OCI-LY1 (cell line): ENCODE results near the gene SLC12A7.

ENCODE experiments used
- H2AFZ ChIP-seq: fragments of 200-600 bp; sonication (generic), shearing (Covaris generic); 2 replicates; pipeline ENCODE4 v1.6.0; 2014; ENCODE audit warnings: antibody characterized with exemption, mild to moderate bottlenecking, low read length
- H3F3A ChIP-seq: fragments of 200-600 bp; sonication (generic), shearing (Covaris generic); 2 replicates; pipeline ENCODE4 v1.6.0; 2014; ENCODE audit warnings: mild to moderate bottlenecking, antibody characterized with exemption, low read length, moderate library complexity; ENCODE audit not compliant: insufficient read depth
- H3K27ac ChIP-seq: fragments of 200-600 bp; sonication (generic); 2 replicates; pipeline ENCODE4 v1.5.1; 2014; ENCODE audit warnings: low read length, mixed run types, mild to moderate bottlenecking, low read depth; ENCODE audit not compliant: poor library complexity, severe bottlenecking
- H3K27me3 ChIP-seq: fragments of 200-600 bp; sonication (generic); 2 replicates; pipeline ENCODE4 v1.6.0; 2014; ENCODE audit warnings: antibody characterized with exemption, mild to moderate bottlenecking, low read length, moderate library complexity; ENCODE audit not compliant: insufficient read depth
- H3K36me3 ChIP-seq: fragments of 200-600 bp; sonication (generic); 2 replicates; pipeline ENCODE4 v1.6.1; 2014; ENCODE audit warnings: mild to moderate bottlenecking, antibody characterized with exemption, low read length, moderate library complexity, mixed read lengths; ENCODE audit not compliant: insufficient read depth
- H3K4me1 ChIP-seq: fragments of 200-600 bp; sonication (generic); 2 replicates; pipeline ENCODE4 v1.5.1; 2014; ENCODE audit warnings: mild to moderate bottlenecking, low read length, moderate library complexity; ENCODE audit not compliant: insufficient read depth, severe bottlenecking
- H3K4me2 ChIP-seq: fragments of 200-600 bp; sonication (generic), shearing (Covaris generic); 2 replicates; pipeline ENCODE4 v1.6.1; 2014; ENCODE audit warnings: low read length
- H3K4me3 ChIP-seq: fragments of 200-600 bp; sonication (generic); 2 replicates; pipeline ENCODE4 v1.5.1; 2014; ENCODE audit warnings: low read length, low read depth, mild to moderate bottlenecking, mixed read lengths; ENCODE audit not compliant: poor library complexity, severe bottlenecking
- H3K79me2 ChIP-seq: fragments of 200-600 bp; shearing (Covaris generic); 2 replicates; pipeline ENCODE4 v1.6.1; 2016; ENCODE audit warnings: mixed run types, low read length, mixed read lengths; ENCODE audit not compliant: insufficient read depth
- H3K9ac ChIP-seq: fragments of 200-600 bp; sonication (generic), shearing (Covaris generic); 2 replicates; pipeline ENCODE4 v1.6.1; 2014; ENCODE audit warnings: mild to moderate bottlenecking, low read length, mixed read lengths
- H3K9me2 ChIP-seq: fragments of 200-600 bp; sonication (generic), shearing (Covaris generic); 2 replicates; pipeline ENCODE4 v1.6.1; 2014; ENCODE audit warnings: low read depth, mild to moderate bottlenecking, low read length, mixed read lengths
- H3K9me3 ChIP-seq: fragments of 200-600 bp; shearing (Covaris generic); 2 replicates; pipeline ENCODE4 v1.6.1; 2014; ENCODE audit warnings: low read length, mixed read lengths
- H4K20me1 ChIP-seq: fragments of 200-600 bp; sonication (generic), shearing (Covaris generic); 2 replicates; pipeline ENCODE4 v1.6.0; 2016; ENCODE audit warnings: mild to moderate bottlenecking, low read length; ENCODE audit not compliant: insufficient read depth
- EZH2 ChIP-seq: fragments of 200-600 bp; sonication (generic), shearing (Covaris generic); IDR thresholded peaks from 2 replicates; pipeline ENCODE4 v1.8.0; 2017; ENCODE audit warnings: borderline replicate concordance, mixed run types, mild to moderate bottlenecking, antibody characterized with exemption, low read length, moderate library complexity, mixed read lengths
- TF ChIP-seq, protein P1 (sequence below): fragments of 200-600 bp; sonication (generic), shearing (Covaris generic); IDR thresholded peaks from 2 replicates; pipeline ENCODE4 v1.5.1; 2017; ENCODE audit warnings: mild to moderate bottlenecking, antibody characterized with exemption, low read length, moderate library complexity, mixed read lengths

SLC12A7 gene

DNA sequence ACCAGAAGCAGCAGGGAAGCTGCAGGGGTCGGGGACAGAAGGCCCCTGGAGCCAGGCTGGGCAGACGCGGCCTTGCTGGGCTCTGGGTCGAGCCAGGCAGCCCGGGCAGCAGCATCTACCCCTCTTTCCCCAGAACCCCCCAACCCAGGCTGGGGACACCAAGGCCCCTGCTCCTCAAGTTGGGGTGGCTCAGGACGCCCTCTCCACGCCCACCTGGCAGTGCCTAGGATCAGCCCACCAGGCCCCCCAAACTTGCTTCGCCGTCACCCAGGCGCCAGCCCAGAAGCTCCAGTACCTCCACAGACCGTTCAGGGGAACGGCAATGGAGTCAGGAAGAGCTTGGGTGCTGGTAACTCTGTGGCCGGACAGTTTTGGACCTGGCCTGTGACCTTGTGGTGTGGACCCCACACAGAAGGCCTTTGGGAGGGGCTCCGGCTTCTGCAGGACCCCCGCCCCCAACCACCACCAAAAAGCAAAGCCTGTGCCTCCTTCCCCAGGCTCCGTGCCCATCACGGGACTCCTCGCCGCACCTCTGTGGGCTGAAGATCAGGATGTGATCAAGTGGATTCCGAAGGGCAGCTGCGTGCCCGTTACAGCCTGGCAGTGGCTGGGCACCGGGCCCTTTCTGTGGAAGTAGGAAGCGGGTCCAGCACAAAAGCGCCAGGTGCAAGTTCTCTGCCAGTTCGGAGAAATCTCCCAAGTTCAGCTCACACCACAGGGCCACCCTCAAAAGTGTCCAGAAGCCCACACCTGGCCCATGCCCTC lies 2.1 kb downstream of the SLC12A7 start:
- no peak overlapping the region for H2AFZ ChIP-seq
- no peaks in the 10 kb centered on the region for H4K20me1 ChIP-seq
- peaks cover 3% of the 10 kb centered on the region; the same call in 1 of the 2 replicates for H3K27me3 ChIP-seq
- H3K9ac ChIP-seq = no peak overlapping the region
- H3K9me2 ChIP-seq = no peaks in the 10 kb centered on the region
- no peaks in the 10 kb centered on the region for H3F3A ChIP-seq
- no peaks in the 10 kb centered on the region for H3K4me1 ChIP-seq
- no peak overlapping the region for H3K27ac ChIP-seq
- no peak overlapping the region for H3K4me3 ChIP-seq
- no peaks in the 10 kb centered on the region for H3K36me3 ChIP-seq
- H3K4me2 ChIP-seq = no peak overlapping the region
- H3K79me2 ChIP-seq = no peaks in the 10 kb centered on the region
- H3K9me3 ChIP-seq = no peaks in the 10 kb centered on the region
- TF ChIP-seq, protein P1, sequence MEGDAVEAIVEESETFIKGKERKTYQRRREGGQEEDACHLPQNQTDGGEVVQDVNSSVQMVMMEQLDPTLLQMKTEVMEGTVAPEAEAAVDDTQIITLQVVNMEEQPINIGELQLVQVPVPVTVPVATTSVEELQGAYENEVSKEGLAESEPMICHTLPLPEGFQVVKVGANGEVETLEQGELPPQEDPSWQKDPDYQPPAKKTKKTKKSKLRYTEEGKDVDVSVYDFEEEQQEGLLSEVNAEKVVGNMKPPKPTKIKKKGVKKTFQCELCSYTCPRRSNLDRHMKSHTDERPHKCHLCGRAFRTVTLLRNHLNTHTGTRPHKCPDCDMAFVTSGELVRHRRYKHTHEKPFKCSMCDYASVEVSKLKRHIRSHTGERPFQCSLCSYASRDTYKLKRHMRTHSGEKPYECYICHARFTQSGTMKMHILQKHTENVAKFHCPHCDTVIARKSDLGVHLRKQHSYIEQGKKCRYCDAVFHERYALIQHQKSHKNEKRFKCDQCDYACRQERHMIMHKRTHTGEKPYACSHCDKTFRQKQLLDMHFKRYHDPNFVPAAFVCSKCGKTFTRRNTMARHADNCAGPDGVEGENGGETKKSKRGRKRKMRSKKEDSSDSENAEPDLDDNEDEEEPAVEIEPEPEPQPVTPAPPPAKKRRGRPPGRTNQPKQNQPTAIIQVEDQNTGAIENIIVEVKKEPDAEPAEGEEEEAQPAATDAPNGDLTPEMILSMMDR = no peak
- no peak for TF ChIP-seq EZH2

DNA sequence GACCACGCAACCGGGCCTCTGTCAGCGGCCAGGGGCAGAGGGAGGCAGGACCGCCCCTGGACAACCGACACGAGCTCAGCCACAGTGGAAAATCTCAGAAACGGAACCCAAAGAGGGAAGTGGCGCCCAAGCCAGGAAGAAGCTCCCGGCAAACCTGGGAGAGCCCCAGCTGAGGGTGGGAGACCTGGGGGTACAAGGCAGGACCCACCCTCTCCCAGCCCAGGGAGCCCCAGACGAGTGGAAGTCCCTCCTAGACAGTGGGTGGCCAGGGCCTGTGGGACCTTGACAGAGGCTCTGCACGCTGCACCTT lies 3.0 kb downstream of the SLC12A7 start:
- Histone ChIP-seq H3K9me2 (no peaks in the 10 kb centered on the region), H3K9ac (no peak overlapping the region), H3K4me1 (no peaks in the 10 kb centered on the region), H3K27me3 (peaks cover 3% of the 10 kb centered on the region; the same call in 1 of the 2 replicates), H3K4me2 (no peak overlapping the region), H4K20me1 (no peaks in the 10 kb centered on the region), H2AFZ (no peak overlapping the region), H3K9me3 (no peaks in the 10 kb centered on the region), H3K27ac (no peak overlapping the region), H3K36me3 (no peaks in the 10 kb centered on the region), H3K79me2 (no peaks in the 10 kb centered on the region), H3F3A (no peaks in the 10 kb centered on the region), H3K4me3 (no peak overlapping the region)
- no peak for TF ChIP-seq EZH2
- TF ChIP-seq, protein P1 = no peak

DNA sequence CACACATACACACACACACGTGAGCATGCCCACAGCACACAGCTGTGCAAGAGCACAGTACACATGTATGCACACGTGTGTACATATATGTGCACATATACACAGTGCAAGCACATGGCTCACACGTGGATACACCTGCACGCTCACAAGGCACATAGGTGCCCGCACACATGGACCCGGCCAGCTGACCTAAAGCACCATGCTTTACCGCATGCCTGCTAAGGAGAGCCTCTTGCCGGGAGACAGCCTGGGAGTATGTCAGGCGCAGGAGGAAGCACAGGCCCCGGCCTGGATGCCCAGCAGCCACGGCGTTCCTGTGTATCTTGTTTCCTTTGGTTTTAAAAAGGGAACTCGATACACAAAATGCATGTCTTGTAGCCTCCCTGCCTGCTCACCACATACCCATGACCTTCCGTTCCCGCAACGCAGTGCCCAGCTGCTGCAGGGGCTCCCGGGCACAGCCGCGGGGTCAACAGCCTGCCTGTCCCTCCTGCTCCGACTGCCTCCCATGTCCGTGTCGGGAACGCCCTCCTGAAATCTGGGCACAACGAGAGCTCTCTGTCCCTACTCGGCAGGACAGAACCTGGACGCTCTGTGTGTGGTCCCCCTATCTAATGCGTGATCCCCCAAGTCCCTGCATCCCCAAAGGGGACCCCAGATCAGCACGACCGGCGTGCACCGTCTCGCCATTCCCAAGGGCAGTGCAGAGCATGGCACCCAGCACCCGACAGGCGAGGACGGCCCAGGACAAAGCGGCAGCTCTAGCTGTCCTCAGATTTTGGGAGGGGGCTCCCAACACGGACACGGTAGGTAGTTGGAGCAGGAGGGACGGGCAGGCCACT lies 3.6 kb downstream of the SLC12A7 start:
- Histone ChIP-seq H3F3A (no peaks in the 10 kb centered on the region), H3K9me3 (no peaks in the 10 kb centered on the region), H3K27ac (no peak overlapping the region), H3K4me3 (no peak overlapping the region), H3K27me3 (peaks cover 3% of the 10 kb centered on the region; the same call in 1 of the 2 replicates), H3K4me1 (no peaks in the 10 kb centered on the region), H3K9ac (no peak overlapping the region), H3K9me2 (no peaks in the 10 kb centered on the region), H3K36me3 (no peaks in the 10 kb centered on the region), H3K79me2 (no peaks in the 10 kb centered on the region), H2AFZ (no peak overlapping the region), H4K20me1 (no peaks in the 10 kb centered on the region), H3K4me2 (no peak overlapping the region)
- no peak for TF ChIP-seq EZH2
- TF ChIP-seq, protein P1 = no peak
